LNCAP (cell line): ENCODE results near the gene GMDS.

ENCODE experiments used
- TF ChIP-seq, protein P1 (sequence below): fragments of 450-650 bp; IDR thresholded peaks from 2 replicates; pipeline ENCODE4 v1.5.1; 2017; ENCODE audit warnings: mild to moderate bottlenecking

The GMDS gene

GRCh38 chr6:1584996-1585668, 660.3 kb downstream of the GMDS start:
- TF ChIP-seq, protein P1, sequence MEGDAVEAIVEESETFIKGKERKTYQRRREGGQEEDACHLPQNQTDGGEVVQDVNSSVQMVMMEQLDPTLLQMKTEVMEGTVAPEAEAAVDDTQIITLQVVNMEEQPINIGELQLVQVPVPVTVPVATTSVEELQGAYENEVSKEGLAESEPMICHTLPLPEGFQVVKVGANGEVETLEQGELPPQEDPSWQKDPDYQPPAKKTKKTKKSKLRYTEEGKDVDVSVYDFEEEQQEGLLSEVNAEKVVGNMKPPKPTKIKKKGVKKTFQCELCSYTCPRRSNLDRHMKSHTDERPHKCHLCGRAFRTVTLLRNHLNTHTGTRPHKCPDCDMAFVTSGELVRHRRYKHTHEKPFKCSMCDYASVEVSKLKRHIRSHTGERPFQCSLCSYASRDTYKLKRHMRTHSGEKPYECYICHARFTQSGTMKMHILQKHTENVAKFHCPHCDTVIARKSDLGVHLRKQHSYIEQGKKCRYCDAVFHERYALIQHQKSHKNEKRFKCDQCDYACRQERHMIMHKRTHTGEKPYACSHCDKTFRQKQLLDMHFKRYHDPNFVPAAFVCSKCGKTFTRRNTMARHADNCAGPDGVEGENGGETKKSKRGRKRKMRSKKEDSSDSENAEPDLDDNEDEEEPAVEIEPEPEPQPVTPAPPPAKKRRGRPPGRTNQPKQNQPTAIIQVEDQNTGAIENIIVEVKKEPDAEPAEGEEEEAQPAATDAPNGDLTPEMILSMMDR, result no peak

- TF ChIP-seq, protein P1, result no peak
Measured at GRCh38 chr6:1584146-1584545, 661.3 kb downstream of the GMDS start.

DNA sequence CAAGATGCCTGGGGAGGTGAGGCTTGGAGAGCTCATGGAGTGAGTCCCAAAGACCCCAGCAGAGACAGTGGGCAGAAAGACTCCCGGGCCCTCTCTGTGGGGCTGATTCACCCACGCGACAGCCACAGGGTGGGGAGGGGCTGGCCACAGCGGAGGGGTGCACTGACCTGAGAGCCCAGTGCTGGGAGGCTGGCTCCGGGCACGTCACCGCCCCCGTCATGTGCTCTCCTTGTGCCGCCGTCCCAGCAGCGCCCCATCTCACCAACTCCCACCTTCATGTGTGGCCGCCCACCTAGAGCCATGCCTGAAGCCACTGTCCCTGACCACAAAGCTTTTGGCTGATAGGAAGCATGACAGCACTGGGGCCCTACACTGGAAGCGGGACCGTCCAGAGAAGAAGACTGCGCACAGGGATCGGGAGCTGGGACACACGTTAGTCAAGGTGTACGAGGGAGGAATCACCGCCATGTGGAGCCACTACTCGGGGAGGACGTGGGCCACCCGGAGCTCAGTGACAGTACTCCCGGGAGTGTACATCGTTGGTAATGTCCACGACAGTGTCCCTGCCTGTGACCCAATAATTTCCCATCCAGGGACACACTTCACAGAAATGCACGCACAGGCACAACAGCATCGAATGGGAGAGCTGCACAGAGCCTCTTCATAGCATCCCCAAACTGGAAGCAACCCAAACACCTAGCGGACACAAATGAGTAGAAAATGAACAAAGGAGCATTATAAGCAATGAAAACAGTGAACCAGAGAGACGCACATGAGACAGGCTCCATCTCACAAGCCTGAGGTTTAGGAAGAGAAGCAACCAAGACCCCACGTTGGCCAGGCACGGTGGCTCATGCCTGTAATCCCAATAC, 664.0 kb downstream of the GMDS start:
- TF ChIP-seq, protein P1, result no peak

DNA sequence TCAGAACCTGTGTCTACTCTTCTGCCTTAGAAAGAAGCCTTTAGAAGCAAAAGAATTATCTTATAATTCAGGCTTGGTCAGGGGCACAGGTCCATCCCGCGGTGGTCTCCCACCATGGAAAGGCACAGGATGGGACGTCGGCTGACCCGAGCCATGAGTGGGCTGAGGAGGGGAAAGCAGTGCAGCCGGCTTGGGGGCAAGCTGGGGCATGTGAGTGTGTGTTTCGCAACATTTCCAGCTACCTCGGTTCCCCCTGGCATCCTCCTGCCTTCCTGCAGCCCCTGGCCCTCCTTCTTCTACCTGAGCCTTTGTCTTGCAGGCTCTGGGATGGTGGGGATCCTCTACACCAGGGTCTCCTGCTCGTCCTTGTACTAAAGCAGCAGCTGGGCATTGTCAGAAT, 664.8 kb downstream of the GMDS start:
- TF ChIP-seq, protein P1, result no peak

GRCh38 chr6:1580109-1580508, 665.3 kb downstream of the GMDS start:
- TF ChIP-seq, protein P1, result no peak

- TF ChIP-seq, protein P1, result no peak
Measured at GRCh38 chr6:1579096-1579495, 666.3 kb downstream of the GMDS start.

DNA sequence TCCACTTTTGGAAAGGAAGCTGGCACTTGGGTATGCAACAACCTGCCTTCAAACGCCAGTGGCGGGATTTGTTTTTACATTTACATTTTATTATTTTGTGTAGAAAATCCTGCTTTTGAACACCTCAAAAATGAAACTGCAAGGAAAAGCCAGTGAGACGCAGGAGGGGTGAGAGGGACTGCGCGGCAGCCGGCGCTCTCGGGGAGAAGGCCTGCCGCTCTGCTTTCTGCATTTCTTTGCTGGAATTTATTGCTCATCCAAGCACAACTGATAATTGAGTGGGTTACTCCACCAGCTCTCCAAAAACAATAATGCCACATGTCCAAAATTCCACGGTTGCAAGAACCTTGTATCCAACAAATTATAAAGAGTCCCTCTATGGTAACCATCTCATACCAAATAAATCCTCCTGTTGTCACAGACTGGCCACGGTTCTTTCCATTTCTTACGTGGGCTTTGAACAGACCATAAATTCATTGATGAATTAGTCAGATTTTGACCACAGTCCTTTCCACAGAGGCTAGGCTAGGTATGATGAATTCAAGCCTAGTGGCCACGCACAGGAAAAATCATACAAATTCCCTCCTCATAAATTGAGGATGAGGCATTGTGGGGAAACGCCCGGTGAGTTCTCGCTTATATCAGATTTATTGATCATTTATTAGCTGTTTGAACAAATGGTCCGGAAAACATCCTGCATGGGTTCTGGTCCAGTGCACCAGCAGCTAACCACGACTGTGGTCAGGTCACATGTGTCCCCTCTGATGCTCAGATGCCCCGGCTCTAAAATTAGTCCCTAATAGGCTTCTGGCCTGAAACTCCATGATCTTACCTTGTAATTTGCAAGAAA, 667.3 kb downstream of the GMDS start:
- TF ChIP-seq, protein P1, result no peak
